Measurements from ENCODE around the gene TMEM178A.
"Not testable (repeated sequence)": the region's sequence is repeated elsewhere in the genome, so short reads cannot be mapped to it uniquely, and the experiment has no call there.

The TMEM178A gene

GRCh38 chr2:39708003-39708402 lies 42.3 kb downstream of the TMEM178A start:
- no peak for DNase-seq (ENCODE audit: extremely low read depth in 1 of 2, low read depth in 1 of 2)

- no peak for DNase-seq (ENCODE audit: extremely low read depth in 1 of 2, low read depth in 1 of 2)
Measured at GRCh38 chr2:39710807-39711206, 45.1 kb downstream of the TMEM178A start.

- DNase-seq (ENCODE audit: extremely low read depth in 1 of 2, low read depth in 1 of 2) = no peak
Measured at GRCh38 chr2:39712953-39713352, 47.2 kb downstream of the TMEM178A start.

GRCh38 chr2:39715095-39715494 lies 49.4 kb downstream of the TMEM178A start:
- no peak for DNase-seq (ENCODE audit: extremely low read depth in 1 of 2, low read depth in 1 of 2)

- no peak for DNase-seq (ENCODE audit: extremely low read depth in 1 of 2, low read depth in 1 of 2)
Measured at GRCh38 chr2:39715822-39716221, 50.1 kb downstream of the TMEM178A start.

GRCh38 chr2:39717067-39717466 lies 51.4 kb downstream of the TMEM178A start:
- no peak for DNase-seq (ENCODE audit: extremely low read depth in 1 of 2, low read depth in 1 of 2)

GRCh38 chr2:39718483-39718882 lies 52.8 kb downstream of the TMEM178A start:
- no peak for DNase-seq (ENCODE audit: extremely low read depth in 1 of 2, low read depth in 1 of 2)

GRCh38 chr2:39719317-39719716 lies 53.6 kb downstream of the TMEM178A start:
- no peak for DNase-seq (ENCODE audit: extremely low read depth in 1 of 2, low read depth in 1 of 2)

- no peak for DNase-seq (ENCODE audit: extremely low read depth in 1 of 2, low read depth in 1 of 2)
Measured at GRCh38 chr2:39720970-39721369, 55.3 kb downstream of the TMEM178A start.

- no peak for DNase-seq (ENCODE audit: extremely low read depth in 1 of 2, low read depth in 1 of 2)
Measured at GRCh38 chr2:39723497-39723896, 57.8 kb downstream of the TMEM178A start.

- no peak for DNase-seq (ENCODE audit: extremely low read depth in 1 of 2, low read depth in 1 of 2)
Measured at GRCh38 chr2:39723946-39724827, 58.5 kb downstream of the TMEM178A start.

- DNase-seq (ENCODE audit: extremely low read depth in 1 of 2, low read depth in 1 of 2) = no peak
Measured at GRCh38 chr2:39724828-39725144, 59.1 kb downstream of the TMEM178A start.

- DNase-seq (ENCODE audit: extremely low read depth in 1 of 2, low read depth in 1 of 2) = no peak
Measured at GRCh38 chr2:39725401-39725800, 59.7 kb downstream of the TMEM178A start.

GRCh38 chr2:39728085-39728484 lies 62.4 kb downstream of the TMEM178A start:
- not testable (repeated sequence) for DNase-seq (ENCODE audit: extremely low read depth in 1 of 2, low read depth in 1 of 2)

GRCh38 chr2:39728941-39729351 lies 63.2 kb downstream of the TMEM178A start:
- no peak for DNase-seq (ENCODE audit: extremely low read depth in 1 of 2, low read depth in 1 of 2)

GRCh38 chr2:39730276-39730675 lies 64.6 kb downstream of the TMEM178A start:
- DNase-seq (ENCODE audit: extremely low read depth in 1 of 2, low read depth in 1 of 2) = no peak

- DNase-seq (ENCODE audit: extremely low read depth in 1 of 2, low read depth in 1 of 2) = no peak
Measured at GRCh38 chr2:39730685-39731302, 65.1 kb downstream of the TMEM178A start.

GRCh38 chr2:39731546-39731945 lies 65.8 kb downstream of the TMEM178A start:
- no peak for DNase-seq (ENCODE audit: extremely low read depth in 1 of 2, low read depth in 1 of 2)

- no peak for DNase-seq (ENCODE audit: extremely low read depth in 1 of 2, low read depth in 1 of 2)
Measured at GRCh38 chr2:39732482-39732881, 66.8 kb downstream of the TMEM178A start.

- no peak for DNase-seq (ENCODE audit: extremely low read depth in 1 of 2, low read depth in 1 of 2)
Measured at GRCh38 chr2:39733070-39733674, 67.5 kb downstream of the TMEM178A start.

- no peak for DNase-seq (ENCODE audit: extremely low read depth in 1 of 2, low read depth in 1 of 2)
Measured at GRCh38 chr2:39734445-39734844, 68.7 kb downstream of the TMEM178A start.

- no peak for DNase-seq (ENCODE audit: extremely low read depth in 1 of 2, low read depth in 1 of 2)
Measured at GRCh38 chr2:39735648-39736047, 69.9 kb downstream of the TMEM178A start.

Data from activated CD8-positive, alpha-beta memory T cell treated with anti-CD3 and anti-CD28 coated beads for 1 hour (primary cell).